Measurements from ENCODE around the gene OPRL1.
A peak's percentile ranks its signal among the peaks of the same experiment; 100 is the strongest.

The OPRL1 gene

DNA sequence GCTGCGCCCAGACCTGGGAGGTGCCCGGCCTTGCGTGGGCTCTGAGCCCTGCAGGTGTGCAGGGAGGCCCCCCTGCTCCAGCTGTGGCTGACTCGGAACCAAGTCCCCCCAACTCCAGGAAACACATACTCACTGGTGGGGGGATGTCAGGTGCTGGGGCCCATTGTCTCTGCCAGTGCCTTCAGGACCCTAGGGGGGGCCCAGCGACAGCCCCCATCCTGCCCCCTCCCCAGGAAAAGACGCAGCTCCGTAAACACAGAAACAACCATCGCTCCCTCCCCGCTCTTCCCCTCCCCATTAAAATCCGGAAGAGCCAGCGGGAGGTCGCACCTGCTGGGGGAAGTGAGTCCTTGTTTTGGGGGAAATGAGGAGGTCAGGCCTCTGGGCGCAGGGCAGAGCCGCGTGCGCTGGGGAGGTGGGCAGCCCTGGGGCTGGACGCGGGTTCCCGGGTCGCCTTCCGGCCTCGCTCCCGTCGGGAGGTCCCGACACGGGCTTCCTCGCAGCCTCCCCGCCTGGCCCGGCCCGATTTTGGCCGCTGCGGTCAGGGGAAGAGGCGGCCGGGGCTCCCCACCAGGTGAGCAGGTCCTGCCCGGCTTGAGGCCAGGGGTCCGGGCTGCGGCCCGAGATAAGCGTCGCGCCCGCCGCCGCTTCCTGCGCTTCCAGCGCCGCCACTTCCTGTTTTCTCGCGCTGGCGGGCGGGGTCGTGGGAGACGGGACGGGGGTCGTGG, 37.7 kb upstream of the OPRL1 start:
- peak; percentile 58 for DNase-seq

DNA sequence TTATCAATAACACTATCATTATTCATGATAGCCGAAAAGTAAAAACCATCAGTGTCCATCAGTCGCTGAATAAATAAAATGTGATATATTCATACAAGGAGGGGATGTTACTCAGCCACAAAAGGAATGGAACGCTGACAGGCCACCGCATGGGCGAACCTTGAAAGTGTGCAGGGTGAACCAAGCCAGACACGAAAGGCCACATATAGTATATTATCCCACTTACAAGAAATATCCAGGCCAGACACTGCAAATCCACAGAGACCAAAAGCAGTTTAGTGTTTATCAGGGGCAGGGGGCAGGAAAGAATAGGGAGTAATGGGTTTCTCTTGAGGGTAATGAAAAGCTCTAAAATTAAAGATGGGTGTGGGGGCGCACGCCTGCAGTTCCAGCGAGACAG, 36.1 kb upstream of the OPRL1 start:
- no peak for DNase-seq

DNA sequence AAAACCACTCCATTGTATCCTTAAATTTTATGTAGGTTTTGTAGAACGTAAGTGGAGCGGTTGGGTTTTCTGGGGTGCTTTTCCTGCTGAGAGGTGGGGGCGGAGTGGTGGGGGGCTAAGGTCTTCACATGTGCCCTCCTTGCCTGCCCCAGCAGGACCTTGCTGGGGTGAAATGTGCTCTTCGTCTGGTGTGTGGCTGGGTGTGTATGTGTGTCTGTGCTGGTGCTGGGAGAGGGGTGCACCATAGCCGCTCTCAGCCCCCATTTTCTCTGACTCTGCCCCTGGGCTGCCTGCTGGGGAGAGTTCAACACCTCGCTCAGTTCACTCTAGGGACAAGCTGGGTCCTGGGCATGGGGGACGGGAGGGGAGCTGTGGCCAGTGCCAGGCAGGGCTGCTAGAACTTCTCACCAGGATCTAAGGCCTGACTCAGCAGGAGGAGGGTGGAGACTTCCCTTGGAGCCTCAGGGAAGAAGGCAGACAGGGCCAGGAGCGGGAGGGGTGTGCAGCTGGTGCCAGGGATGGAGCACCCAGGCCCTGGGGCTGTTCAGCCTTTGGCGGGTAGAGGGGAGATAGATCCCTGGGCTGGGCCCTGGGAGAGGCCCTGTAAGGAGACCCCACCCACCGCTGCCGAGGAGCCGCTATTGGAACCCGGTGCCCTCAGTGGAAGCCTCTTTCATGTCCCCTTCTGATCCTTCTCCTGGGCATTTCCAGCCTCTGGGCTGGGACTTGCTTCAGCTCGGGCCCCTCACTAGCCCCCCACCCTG, 35.2 kb upstream of the OPRL1 start:
- DNase-seq: no peak

DNA sequence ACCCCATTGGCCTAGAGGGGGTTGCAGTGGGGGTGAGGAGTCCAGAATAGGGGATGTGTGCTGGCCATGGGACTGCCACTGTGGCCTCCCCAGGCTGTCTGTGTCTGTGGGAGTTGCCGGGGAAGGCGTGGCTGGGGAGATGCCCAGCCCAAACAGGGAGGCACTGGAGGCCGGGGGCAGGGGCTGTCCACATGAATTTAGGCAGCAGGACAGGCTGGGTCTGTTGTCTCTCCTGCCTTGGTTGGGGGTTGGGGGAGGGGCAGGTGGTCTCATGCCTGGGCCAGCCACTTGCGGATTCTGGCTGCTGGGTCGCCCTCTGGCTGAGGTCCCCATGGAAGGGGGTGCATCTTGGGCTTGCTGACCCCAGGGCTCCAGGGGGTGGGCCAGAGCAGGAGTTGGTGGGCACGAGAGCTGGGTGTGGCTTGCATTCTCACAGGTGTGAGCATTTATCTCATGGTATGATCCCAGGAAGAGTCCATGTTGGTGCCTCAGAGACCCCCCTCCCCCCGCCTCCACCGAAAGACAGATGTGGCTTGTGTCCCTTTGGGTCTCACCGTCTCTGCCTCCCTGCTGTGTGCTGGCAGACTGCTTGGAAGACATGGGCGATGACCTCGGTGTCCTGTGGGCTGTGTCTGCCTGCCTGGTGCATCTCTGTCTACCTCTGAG, 34.4 kb upstream of the OPRL1 start:
- no peak for DNase-seq

DNA sequence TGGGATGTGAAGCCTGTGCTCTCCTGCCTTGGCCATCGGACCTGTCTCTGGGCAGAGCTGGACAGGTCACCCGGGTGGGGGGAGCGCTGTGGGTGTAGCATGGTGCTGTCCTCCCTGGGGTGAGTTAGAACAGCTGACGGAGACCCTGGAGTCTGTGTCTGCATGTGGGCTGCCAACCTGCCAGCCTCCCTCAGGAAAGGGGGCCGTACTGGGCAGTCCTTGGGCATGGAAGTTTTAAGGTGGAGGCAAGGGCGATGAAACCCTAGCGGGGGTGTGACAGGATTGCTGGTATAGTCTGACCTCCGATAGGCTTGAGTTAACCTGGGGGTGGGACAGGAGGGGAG, 32.9 kb upstream of the OPRL1 start:
- no peak for DNase-seq

DNA sequence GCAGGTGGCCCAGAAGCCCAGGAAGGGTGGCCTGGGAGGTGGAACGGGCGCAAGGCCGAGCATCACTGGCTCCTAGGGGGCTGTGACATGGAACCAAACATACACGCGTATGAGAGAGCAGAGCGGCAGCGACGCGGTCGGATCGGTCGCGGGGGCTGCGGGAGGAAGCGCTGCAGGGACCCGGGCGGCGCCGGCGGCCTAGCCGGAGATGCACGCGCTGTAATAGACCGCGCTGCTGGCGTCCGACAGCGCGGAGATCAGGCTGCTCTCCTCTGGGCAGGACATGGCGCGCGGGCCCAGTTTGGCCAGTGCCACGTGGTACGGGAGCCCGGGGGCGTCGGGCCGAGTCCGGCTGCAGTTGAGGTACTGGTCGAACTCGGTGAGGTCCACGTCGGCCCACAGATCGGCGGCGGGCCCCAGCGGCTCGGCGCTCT, 31.9 kb upstream of the OPRL1 start:
- no peak for DNase-seq

DNA sequence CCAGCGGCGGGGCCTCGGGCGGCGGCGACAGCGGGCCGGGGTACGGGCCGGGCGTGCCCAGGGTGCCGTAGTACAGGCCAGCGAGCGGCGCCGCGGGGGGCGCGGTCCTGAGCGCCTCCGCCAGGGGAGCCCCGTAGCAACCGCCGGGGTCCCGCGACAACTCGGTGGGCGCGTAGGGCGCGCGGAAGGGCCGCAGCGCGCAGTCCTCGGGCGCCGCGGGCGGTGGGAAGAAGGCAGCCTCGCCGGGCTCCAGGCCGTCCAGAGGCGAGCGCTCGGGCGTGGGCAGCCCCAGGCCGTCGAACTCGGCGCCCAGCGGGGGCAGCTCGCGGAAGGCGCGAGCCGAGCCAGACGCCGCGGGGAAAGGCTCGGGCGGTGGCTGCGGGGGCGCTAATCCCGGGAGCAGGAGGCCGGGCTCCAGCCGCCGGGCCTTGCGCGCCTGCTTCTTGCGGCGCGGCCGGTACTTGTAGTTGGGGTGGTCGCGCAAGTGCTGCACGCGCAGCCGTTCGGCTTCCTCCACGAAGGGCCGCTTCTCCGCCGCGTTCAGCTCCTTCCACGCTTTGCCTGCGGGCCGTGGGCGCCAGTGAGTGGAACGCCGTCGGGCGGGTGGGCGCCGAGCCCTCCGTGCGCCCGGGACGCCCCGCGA, 31.4 kb upstream of the OPRL1 start:
- no peak for DNase-seq

DNA sequence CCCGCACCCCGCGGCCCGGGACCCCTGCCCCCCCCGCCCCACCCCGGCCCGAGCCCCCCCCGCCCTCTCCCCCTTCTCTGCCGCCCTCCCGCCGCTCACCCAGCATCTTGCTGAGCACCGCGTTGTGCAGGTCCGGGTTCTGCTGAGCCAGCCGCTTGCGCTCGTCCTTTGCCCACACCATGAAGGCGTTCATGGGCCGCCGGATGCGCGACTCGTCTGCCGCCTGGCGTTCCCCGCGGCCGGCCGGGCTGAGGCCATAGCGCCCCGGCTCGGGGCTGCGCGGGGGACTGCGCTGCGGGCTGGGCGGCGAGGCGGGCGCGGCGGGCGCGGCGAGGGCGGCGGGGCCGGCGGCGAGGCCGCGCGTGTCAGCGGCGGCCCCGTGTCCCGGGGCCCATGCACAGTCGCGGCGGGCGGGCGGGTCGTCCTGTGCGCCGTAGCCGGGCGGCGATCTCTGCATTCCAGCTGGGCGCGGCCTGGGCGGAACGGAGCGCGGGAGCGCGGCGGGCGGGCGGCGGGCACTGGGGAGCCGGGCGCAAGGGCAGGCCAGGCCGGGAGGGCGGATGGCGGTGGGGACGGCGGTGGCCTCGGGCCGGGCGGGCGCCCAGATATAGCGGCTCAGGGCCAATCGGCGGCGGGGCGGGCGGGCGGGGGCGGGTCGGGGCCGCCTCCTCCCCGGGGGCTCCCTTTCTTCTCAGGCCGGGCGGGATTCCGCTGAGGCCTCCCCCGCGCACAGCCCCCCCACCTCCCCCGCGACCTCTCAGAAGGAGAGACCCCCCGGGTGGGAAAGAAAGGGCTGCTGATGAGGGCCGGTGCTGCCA, 30.6 kb upstream of the OPRL1 start, which contains the start of gene SOX18:
Gene SOX18 (minus strand): TSS at position 580 of the 818 bp plus-strand sequence. CDS start 123 bp downstream, at position 457.
- DNase-seq: peak; percentile 85

DNA sequence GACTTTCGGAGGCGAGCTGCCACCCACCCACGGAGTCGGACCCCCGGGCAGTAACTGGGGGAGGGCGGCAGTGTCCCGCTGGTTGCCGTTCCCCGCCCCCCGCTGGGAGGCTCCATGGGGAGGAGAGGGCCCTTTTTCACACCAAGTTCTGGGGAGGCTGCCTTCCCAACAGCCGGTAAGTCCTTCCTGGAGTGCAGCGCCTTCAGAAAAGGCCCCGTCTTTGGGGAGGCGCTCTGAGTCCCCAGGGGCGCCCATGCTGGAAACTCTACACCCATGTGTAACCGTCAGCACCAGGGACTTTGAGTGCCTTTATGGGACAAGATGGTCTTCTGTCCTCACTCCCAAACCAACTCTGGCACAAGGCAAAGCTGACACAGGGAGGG, 30.0 kb upstream of the OPRL1 start:
- DNase-seq: no peak

DNA sequence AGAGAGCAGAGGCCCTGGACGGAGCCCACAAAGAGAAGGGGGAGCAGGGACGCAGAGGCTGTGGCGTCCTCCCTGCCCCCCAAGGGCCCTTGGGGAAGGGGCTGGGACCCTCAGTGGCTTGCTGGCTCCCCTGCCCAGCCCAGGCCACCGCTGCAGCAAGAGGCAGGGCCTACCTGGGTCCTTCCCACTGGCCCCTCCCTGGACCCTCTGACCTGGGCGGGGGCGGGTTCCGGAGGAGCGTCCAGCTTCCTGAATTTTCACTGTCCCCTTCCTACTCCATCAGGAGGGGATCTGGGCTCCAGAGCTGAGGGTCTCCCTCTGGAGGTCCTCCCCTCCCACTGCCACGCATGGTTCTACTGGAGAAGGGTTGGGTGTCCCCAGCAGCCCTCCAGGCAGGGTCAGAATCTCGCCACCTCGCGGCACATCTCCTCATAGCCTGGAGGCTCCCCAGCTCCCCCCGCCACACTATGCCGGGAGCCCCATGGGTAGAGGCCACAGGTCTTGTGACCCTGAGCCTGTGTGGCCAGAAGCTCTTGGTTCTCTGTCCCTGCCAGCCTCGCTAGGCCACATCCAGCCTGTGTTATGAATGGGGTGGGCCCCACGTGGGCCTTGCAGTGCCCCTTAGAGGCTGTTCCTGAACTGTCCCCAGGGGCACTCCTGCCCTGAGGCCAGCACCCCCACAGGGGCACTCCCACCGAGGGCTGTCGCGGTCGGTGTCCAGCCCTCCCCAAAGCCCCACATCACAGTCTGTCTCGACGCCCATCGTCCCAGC, 29.4 kb upstream of the OPRL1 start:
- no peak for DNase-seq

DNA sequence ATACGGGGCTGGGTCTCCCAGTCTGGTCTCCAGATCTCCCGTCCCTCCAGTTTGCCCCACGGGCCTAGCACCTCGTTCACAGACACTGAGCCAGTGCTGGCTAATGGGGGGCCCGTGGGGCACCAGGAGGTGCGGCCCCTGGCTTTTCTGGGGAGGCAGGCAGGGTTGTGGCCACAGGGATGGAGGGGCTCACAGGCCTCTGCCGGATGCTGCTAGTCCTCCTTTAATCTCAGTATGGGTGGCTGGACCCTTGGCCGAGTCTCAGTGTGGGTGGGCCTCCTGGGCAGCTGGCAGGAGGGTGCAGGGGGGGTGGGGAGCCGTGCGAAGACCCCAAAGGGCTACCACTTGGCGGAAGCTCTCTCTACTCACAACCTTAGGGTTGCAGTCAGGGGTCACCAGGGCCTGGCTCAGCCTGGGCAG, 28.8 kb upstream of the OPRL1 start:
- DNase-seq: no peak

DNA sequence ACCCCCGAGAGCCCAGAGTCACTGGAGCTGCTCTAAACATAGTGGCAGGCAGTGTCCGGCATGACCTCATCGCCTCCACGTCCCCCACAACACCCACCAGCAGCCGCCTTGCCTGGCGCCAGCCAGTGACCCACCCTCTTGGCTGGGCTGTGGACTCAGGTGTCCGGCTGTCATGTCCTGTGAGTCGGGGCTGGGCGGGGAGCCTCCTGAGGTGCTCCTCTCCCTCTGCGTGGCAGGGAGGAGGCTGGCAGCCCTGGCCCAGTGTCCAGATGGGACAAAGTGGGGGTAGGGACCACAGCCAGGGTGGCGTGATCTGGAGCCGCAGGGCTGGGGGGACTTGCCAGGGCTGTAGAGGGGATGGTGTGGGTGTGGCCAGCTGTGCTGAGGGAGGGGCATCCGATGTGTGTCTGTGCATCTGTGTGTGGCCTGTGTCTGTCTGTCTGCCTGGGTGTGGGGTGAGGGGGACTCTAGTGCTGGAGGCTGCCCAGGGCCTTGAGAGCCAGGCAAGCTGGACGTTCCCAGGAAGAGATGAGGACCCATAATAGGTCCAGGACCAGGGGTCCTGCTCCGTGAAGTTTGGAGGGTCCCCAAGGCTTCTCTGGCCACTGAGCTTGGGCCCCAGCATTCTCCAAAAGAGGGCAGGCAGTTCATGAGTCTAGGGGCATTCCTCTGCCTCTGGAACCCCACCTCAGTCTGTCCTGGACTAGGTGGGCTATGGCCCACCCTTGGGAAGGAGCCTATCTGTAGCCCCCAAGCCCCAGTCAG, 28.1 kb upstream of the OPRL1 start:
- no peak for DNase-seq

DNA sequence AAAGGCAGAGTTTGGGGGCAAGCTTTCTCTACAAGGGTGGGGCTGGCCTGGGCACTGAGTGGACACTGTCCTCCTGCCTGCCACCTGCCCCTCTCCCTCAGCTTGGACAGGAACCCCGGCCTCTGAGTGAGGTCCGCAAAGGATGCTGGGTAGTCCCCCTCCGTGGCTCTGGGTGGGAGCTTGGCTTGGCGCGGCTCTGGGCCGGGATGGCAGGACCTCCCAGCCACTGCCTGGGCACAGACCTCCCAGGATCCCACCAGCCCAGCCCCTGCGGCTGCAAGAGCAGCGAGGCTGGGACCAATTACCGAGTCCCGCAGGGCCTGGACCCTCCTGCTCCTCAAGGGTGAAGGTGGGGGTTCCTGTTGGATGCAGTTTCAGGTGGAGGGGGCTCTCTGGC, 27.6 kb upstream of the OPRL1 start:
- DNase-seq: no peak

DNA sequence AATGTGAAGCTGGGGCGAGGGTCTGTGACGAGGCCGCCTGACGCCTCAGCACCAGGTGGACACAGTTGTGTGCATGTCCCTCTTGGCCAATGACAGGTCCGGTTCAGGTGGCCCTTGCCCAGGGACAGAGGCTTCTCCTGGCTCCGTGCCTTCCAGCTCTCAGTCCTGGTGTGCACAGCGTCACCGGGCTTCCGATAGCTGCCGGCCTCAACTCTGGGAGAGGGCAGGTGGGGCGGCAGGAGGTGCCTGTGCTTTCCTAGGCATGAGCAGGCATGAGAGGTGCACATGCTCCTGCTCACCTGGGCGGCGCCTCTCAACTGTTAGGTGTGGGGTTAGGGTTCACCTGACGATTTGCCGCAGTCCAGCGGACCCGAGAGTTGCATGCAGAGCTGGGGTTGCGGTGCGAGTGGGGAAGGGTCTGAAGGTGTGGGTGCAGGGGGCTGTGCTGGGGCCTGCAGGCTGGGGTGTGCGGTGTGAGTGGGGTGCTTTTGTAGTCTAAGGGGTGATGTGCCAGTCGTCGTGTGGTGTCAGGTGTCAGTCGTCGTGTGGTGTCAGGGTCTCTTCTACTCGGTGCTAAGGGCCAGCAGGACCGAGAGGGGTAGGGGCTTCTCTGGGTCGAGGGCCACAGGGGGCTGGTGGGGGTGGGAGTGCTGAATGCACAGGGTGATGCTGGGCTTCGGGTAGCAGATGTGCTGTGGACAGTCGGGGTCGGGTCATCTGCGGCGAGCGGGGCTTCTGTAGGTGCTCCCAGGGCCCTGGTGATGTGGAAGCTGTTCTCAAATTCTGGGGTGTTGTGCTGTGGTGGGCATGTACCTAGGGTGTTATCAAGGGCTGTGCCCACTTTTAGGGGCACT, 26.7 kb upstream of the OPRL1 start:
- no peak for DNase-seq

DNA sequence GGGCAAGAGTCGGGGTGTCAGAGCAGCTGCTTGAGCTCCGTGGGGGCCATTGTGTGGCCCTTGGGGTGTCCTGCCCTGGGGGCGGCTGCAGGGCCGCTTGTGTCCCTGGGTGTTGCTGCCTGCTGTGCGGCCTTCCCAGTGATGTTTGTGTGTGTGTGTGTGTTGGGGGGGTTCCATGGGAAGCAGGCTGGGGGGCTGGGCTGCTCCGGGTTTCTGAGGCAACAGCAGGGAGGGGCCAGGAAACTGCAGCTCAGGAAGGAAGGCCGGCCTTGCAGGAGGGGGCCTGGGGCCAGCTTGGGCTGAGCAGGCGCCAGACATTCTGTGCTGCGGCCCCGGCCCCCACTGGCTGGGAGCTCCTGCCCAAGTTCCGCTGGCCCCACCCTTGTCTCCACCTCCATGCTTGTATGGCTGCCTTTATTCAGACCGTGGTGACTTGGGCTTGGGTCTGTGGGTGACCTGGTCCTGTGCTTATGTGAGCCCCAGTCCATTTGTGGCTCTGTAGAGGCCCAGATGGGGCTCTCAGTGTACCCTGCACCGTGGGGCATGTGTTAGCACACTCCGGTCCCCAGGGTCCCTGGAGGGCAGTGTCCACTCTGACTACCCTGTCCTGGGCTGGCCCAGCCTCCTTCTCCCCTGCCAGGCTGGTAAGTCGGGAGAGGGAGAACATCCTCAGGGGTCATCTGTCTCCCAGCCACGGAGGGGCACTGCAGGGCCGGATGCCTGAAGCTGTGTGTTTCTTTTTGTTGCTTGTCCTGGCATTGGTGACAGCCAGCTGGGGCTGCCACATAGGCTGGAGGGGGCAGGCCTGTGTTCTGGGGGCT, 25.8 kb upstream of the OPRL1 start:
- DNase-seq: peak; percentile 66

DNA sequence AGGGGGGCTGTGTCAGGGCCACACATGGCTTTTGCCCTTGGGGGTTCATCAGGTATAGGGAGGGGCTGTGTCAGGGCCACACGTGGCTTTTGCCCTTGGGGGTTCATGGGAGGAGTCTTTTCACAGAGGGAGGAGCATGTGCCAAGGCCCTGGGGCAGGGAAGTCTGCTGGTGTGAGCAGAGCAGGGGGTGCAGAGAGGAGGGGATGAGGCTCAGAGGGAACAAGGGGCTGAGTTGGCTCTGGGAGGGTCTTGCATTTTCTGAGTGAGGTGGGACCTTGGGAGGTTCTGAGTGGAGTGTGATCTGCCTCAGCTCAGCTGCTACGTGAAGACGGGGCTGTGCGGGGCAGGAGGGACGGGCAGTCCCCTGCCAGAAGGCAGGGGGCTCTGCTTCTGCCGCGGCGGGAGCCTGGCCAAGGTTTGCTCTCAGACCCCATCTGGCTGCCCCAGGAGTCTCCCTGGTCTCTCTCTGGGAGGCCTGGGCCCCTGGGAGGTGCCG, 24.4 kb upstream of the OPRL1 start:
- DNase-seq: no peak

DNA sequence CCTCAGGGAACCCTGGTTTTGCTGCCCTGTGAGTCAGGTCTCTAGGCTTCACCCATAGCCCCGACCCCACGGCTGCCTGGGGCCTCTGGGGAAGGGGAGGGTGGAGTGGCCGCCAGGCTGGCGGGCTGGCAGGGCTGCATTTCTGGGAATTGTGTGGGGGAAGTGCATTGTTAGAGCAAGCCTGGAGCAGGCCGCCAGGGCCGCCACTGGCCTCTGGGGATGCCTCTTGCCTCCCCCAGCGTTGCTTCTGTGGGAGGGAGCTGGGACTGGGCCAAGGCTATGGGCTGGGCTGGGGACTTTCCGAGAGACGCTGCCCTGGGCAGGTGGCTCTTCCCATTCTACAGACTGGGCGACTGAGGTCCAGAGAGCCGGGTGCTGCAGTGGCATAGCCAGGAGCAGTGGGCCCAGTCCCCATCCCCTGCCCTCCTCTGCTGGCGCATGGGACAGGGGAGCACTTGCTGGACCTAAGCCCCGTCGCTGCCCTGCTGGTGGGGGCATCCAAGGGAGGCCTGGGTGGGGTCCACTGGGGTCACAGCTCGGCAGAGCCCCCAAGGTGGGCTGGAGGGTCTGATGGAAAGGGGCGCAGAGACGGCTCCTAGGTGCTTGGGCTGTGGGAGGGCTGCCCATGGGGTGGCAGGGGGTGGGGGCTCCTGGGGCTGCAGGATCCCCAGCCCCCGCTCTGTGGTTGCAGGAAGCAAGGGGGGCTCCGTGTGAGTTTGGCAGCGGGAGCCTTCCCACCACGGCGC, 23.8 kb upstream of the OPRL1 start:
- peak; percentile 72 for DNase-seq

DNA sequence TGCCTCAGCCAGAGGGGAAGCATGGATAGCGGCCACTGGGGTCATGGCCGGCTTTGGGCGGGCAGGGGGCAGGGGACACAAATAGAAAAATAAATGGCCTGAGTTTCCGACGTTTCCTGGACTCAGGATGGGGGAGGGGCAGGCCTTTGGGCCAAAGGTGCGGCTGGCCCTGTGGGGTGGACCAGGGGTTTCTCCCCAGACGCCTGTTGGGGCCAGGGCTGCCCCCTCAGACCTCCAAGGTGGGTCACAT, 23.3 kb upstream of the OPRL1 start:
- no peak for DNase-seq

All from RPMI8226 (cell line).